HEK293T (cell line): ENCODE results near the gene PCDHGB6.
"Not testable (repeated sequence)": the region's sequence is repeated elsewhere in the genome, so short reads cannot be mapped to it uniquely, and the experiment has no call there.

Source experiments
- ARNT ChIP-seq: fragments of 450-650 bp; IDR thresholded peaks from 2 replicates; pipeline ENCODE4 v1.6.1; 2017; ENCODE audit warnings: mild to moderate bottlenecking
- BHLHE40 ChIP-seq: fragments of 450-650 bp; IDR thresholded peaks from 2 replicates; pipeline ENCODE4 v1.6.1; 2016; ENCODE audit warnings: mild to moderate bottlenecking, moderate library complexity, borderline replicate concordance
- ELF4 ChIP-seq: fragments of 450-650 bp; IDR thresholded peaks from 2 replicates; pipeline ENCODE4 v1.6.1; 2017; ENCODE audit warnings: antibody characterized with exemption
- FOXA1 ChIP-seq: fragments of 450-650 bp; IDR thresholded peaks from 2 replicates; pipeline ENCODE4 v1.6.1; 2016; ENCODE audit warnings: mild to moderate bottlenecking
- FOXK2 ChIP-seq: fragments of 450-650 bp; IDR thresholded peaks from 2 replicates; pipeline ENCODE4 v1.6.1; 2016; ENCODE audit warnings: mild to moderate bottlenecking
- FOXM1 ChIP-seq: fragments of 450-650 bp; IDR thresholded peaks from 2 replicates; pipeline ENCODE4 v1.6.1; 2017; ENCODE audit warnings: mild to moderate bottlenecking, borderline replicate concordance
- HDGF ChIP-seq: fragments of 450-650 bp; IDR thresholded peaks from 2 replicates; pipeline ENCODE4 v1.6.1; 2017; ENCODE audit warnings: antibody characterized with exemption, borderline replicate concordance
- PKNOX1 ChIP-seq: fragments of 450-650 bp; IDR thresholded peaks from 2 replicates; pipeline ENCODE4 v1.6.1; 2016
- SP1 ChIP-seq: fragments of 450-650 bp; IDR thresholded peaks from 2 replicates; pipeline ENCODE4 v1.6.1; 2017
- SUZ12 ChIP-seq: fragments of 450-650 bp; IDR thresholded peaks from 2 replicates; pipeline ENCODE4 v1.6.1; 2016; ENCODE audit warnings: mild to moderate bottlenecking
- TARDBP ChIP-seq: fragments of 450-650 bp; IDR thresholded peaks from 2 replicates; pipeline ENCODE4 v1.6.1; 2016

- not testable (repeated sequence) for TF ChIP-seq BHLHE40, TARDBP, HDGF, FOXM1, PKNOX1, ARNT, FOXA1, SP1, FOXK2, ELF4, SUZ12
Measured at GRCh38 chr5:141414548-141415274, 6.9 kb downstream of the PCDHGB6 start.
